ENCODE results near the gene ADI1.
"Not testable (repeated sequence)": the region's sequence is repeated elsewhere in the genome, so short reads cannot be mapped to it uniquely, and the experiment has no call there.

The ADI1 gene

GRCh38 chr2:3517948-3518495, 1.3 kb downstream of the ADI1 start:
- peak overlapping the region; percentile 85 for H3K27ac ChIP-seq
- TF ChIP-seq Cebpa-rat (IDR thresholded peaks at IDR 0.05): no peak
- H3K36me3 ChIP-seq: peaks cover 36% of the 10 kb centered on the region
- H3K4me2 ChIP-seq: peak overlapping the region; percentile 89
- H3K27me3 ChIP-seq: no peaks in the 10 kb centered on the region
- peak overlapping the region; percentile 79 for H3K4me3 ChIP-seq
- peaks cover 40% of the 10 kb centered on the region for H3K9me3 ChIP-seq
- peaks cover 41% of the 10 kb centered on the region for H3K4me1 ChIP-seq
- H4K20me1 ChIP-seq: no peaks in the 10 kb centered on the region
- peak overlapping the region; percentile 90 for H3K9ac ChIP-seq

- Histone ChIP-seq H3K27me3 (no peaks in the 10 kb centered on the region), H3K4me1 (peaks cover 45% of the 10 kb centered on the region), H3K4me2 (no peak overlapping the region), H3K36me3 (peaks cover 48% of the 10 kb centered on the region), H3K9me3 (peaks cover 52% of the 10 kb centered on the region), H3K27ac (no peak overlapping the region), H3K9ac (no peak overlapping the region), H3K4me3 (no peak overlapping the region), H4K20me1 (no peaks in the 10 kb centered on the region)
- TF ChIP-seq Cebpa-rat (IDR thresholded peaks at IDR 0.05): no peak
Measured at GRCh38 chr2:3516831-3517230, 2.5 kb downstream of the ADI1 start.

- H4K20me1 ChIP-seq, H3K27ac ChIP-seq, H3K4me3 ChIP-seq, H3K27me3 ChIP-seq, H3K4me2 ChIP-seq, H3K9ac ChIP-seq: not testable (repeated sequence)
- Histone ChIP-seq H3K9me3 (peaks cover 66% of the 10 kb centered on the region), H3K36me3 (peaks cover 62% of the 10 kb centered on the region), H3K4me1 (peaks cover 41% of the 10 kb centered on the region)
Measured at GRCh38 chr2:3515438-3515837, 3.9 kb downstream of the ADI1 start.

GRCh38 chr2:3513026-3513810, 6.1 kb downstream of the ADI1 start:
- Histone ChIP-seq H3K36me3 (peaks cover 75% of the 10 kb centered on the region), H3K27me3 (no peaks in the 10 kb centered on the region), H4K20me1 (no peaks in the 10 kb centered on the region), H3K9ac (no peak overlapping the region), H3K27ac (no peak overlapping the region), H3K9me3 (peaks cover 74% of the 10 kb centered on the region), H3K4me3 (no peak overlapping the region), H3K4me1 (peaks cover 31% of the 10 kb centered on the region), H3K4me2 (peak overlapping the region; percentile 33; the same call in 1 of the 2 replicates)
- no peak for TF ChIP-seq Cebpa-rat (IDR thresholded peaks at IDR 0.05)

GRCh38 chr2:3512086-3512485, 7.2 kb downstream of the ADI1 start:
- no peak overlapping the region for H3K9ac ChIP-seq
- H3K9me3 ChIP-seq: peaks cover 74% of the 10 kb centered on the region
- no peaks in the 10 kb centered on the region for H4K20me1 ChIP-seq
- no peak overlapping the region for H3K27ac ChIP-seq
- no peak overlapping the region for H3K4me3 ChIP-seq
- no peak overlapping the region for H3K4me2 ChIP-seq
- H3K4me1 ChIP-seq: peaks cover 21% of the 10 kb centered on the region
- peaks cover 78% of the 10 kb centered on the region for H3K36me3 ChIP-seq
- TF ChIP-seq Cebpa-rat (IDR thresholded peaks at IDR 0.05): no peak
- no peaks in the 10 kb centered on the region for H3K27me3 ChIP-seq

GRCh38 chr2:3505771-3506170, 13.6 kb downstream of the ADI1 start:
- Histone ChIP-seq H4K20me1 (no peaks in the 10 kb centered on the region), H3K27ac (no peak overlapping the region), H3K27me3 (no peaks in the 10 kb centered on the region), H3K4me2 (no peak overlapping the region), H3K4me3 (no peak overlapping the region), H3K9ac (no peak overlapping the region), H3K9me3 (peaks cover 12% of the 10 kb centered on the region), H3K4me1 (no peaks in the 10 kb centered on the region), H3K36me3 (peaks cover 74% of the 10 kb centered on the region)
- TF ChIP-seq Cebpa-rat (IDR thresholded peaks at IDR 0.05): no peak

- H3K9me3 ChIP-seq: peaks cover 2% of the 10 kb centered on the region; the same call in 1 of the 2 replicates
- H3K27ac ChIP-seq: no peak overlapping the region
- peaks cover 74% of the 10 kb centered on the region for H3K36me3 ChIP-seq
- no peak overlapping the region for H3K4me2 ChIP-seq
- H3K4me1 ChIP-seq: no peaks in the 10 kb centered on the region
- H3K27me3 ChIP-seq: no peaks in the 10 kb centered on the region
- H3K4me3 ChIP-seq: no peak overlapping the region
- no peak overlapping the region for H3K9ac ChIP-seq
- no peaks in the 10 kb centered on the region for H4K20me1 ChIP-seq
- TF ChIP-seq Cebpa-rat (IDR thresholded peaks at IDR 0.05): no peak
Measured at GRCh38 chr2:3504741-3505140, 14.6 kb downstream of the ADI1 start.

GRCh38 chr2:3503483-3503882, 15.8 kb downstream of the ADI1 start:
- H3K4me2 ChIP-seq: no peak overlapping the region
- no peaks in the 10 kb centered on the region for H3K27me3 ChIP-seq
- TF ChIP-seq Cebpa-rat (IDR thresholded peaks at IDR 0.05): no peak
- H4K20me1 ChIP-seq: no peaks in the 10 kb centered on the region
- H3K9ac ChIP-seq: no peak overlapping the region
- H3K27ac ChIP-seq: no peak overlapping the region
- H3K9me3 ChIP-seq: no peaks in the 10 kb centered on the region
- no peak overlapping the region for H3K4me3 ChIP-seq
- H3K36me3 ChIP-seq: peaks cover 82% of the 10 kb centered on the region
- no peaks in the 10 kb centered on the region for H3K4me1 ChIP-seq

- no peaks in the 10 kb centered on the region for H3K27me3 ChIP-seq
- H4K20me1 ChIP-seq: no peaks in the 10 kb centered on the region
- H3K27ac ChIP-seq: no peak overlapping the region
- no peak overlapping the region for H3K4me2 ChIP-seq
- H3K4me1 ChIP-seq: no peaks in the 10 kb centered on the region
- H3K36me3 ChIP-seq: peaks cover 82% of the 10 kb centered on the region
- no peak for TF ChIP-seq Cebpa-rat (IDR thresholded peaks at IDR 0.05)
- H3K4me3 ChIP-seq: no peak overlapping the region
- H3K9me3 ChIP-seq: no peaks in the 10 kb centered on the region
- no peak overlapping the region for H3K9ac ChIP-seq
Measured at GRCh38 chr2:3503046-3503445, 16.3 kb downstream of the ADI1 start.

- H3K9ac ChIP-seq: no peak overlapping the region
- H3K27ac ChIP-seq: no peak overlapping the region
- TF ChIP-seq Cebpa-rat (IDR thresholded peaks at IDR 0.05): no peak
- no peaks in the 10 kb centered on the region for H3K27me3 ChIP-seq
- no peaks in the 10 kb centered on the region for H4K20me1 ChIP-seq
- no peak overlapping the region for H3K4me2 ChIP-seq
- H3K4me1 ChIP-seq: no peaks in the 10 kb centered on the region
- peaks cover 86% of the 10 kb centered on the region for H3K36me3 ChIP-seq
- no peak overlapping the region for H3K4me3 ChIP-seq
- no peaks in the 10 kb centered on the region for H3K9me3 ChIP-seq
Measured at GRCh38 chr2:3500326-3500899, 18.9 kb downstream of the ADI1 start.
